ENCODE measurements around the gene CDH4. TPM values are rescaled to one million over a fixed set of nuclear protein-coding genes. Genes with fewer than 3 reads are reported as not detected.

CDH4 gene
- total and polyA plus RNA-seq, 2 of the 8 experiments (the other 6 are each of a cell fraction or from before 2014, with no cell fraction given), result 4.3 to 7.9 TPM

- Histone ChIP-seq H3K4ac (replicated peaks; ENCODE audit: insufficient read length, low read depth, low read length) (no peak overlapping the region), H4K8ac (ENCODE audit: extremely low read depth, insufficient read depth, low read length) (no peak overlapping the region), H2BK15ac (ENCODE audit: low read length) (no peak overlapping the region), H3K27me3 (replicated peaks in 1 of 4; ENCODE audit: control insufficient read depth in 3 of 4, extremely low read depth in 1 of 4, insufficient read depth in 3 of 4, low read length in 3 of 4) (peaks cover 0 to 3% (median 0%) of the 10 kb centered on the region in 4 experiments; a peak in 3 of 7 replicates), H3K4me2 (ENCODE audit: insufficient read depth in 1 of 2, low read depth in 2 of 2, low read length in 2 of 2) (no peak overlapping the region), H3K56ac (replicated peaks; ENCODE audit: insufficient read length, low read depth, low read length) (no peak overlapping the region), H3K23ac (ENCODE audit: insufficient read length) (no peak overlapping the region), H2AK5ac (ENCODE audit: low read depth, low read length) (no peak overlapping the region), H3K4me3 (ENCODE audit: extremely low read depth in 1 of 4, insufficient read depth in 2 of 4, low read depth in 3 of 4, low read length in 4 of 4) (no peak overlapping the region), H4K5ac (ENCODE audit: insufficient read length, low read depth, low read length) (no peak overlapping the region), H3K9ac (replicated peaks in 1 of 4; ENCODE audit: extremely low read depth in 1 of 4, low read depth in 3 of 4, low read length in 3 of 4) (no peak overlapping the region), H2BK20ac (ENCODE audit: low read length) (no peak overlapping the region), H3K9me3 (ENCODE audit: insufficient read depth in 2 of 2, low read depth in 1 of 2, low read length in 1 of 2) (no peaks in the 10 kb centered on the region), H3K79me1 (ENCODE audit: low read depth, low read length) (no peaks in the 10 kb centered on the region), H3K79me2 (ENCODE audit: control insufficient read depth in 1 of 2, insufficient read depth in 2 of 2, low read length in 2 of 2) (no peaks in the 10 kb centered on the region), H2BK120ac (replicated peaks; ENCODE audit: low read depth, low read length) (no peak overlapping the region), H3K27ac (ENCODE audit: low read depth, low read length) (no peak overlapping the region), H3K14ac (ENCODE audit: insufficient read length) (no peak overlapping the region), H3K36me3 (ENCODE audit: control insufficient read depth in 2 of 4, insufficient read depth in 4 of 4, low read length in 3 of 4) (no peaks in the 10 kb centered on the region), H2BK5ac (ENCODE audit: low read depth, low read length) (no peak overlapping the region), H2BK12ac (ENCODE audit: low read depth, low read length) (no peak overlapping the region), H3K23me2 (ENCODE audit: low read depth, low read length) (no peaks in the 10 kb centered on the region), H3K4me1 (replicated peaks in 1 of 4; ENCODE audit: control insufficient read depth in 3 of 4, insufficient read depth in 4 of 4, low read length in 3 of 4) (peaks cover 0 to 3% (median 2%) of the 10 kb centered on the region in 4 experiments; a peak in 3 of 7 replicates), H2AFZ (ENCODE audit: low read length) (no peak overlapping the region), H4K91ac (replicated peaks; ENCODE audit: insufficient read length, low read length) (no peak overlapping the region), H3K18ac (ENCODE audit: extremely low read depth, low read length) (no peak overlapping the region), H4K20me1 (replicated peaks in 1 of 2; ENCODE audit: control insufficient read depth in 1 of 2, insufficient read depth in 2 of 2, low read length in 2 of 2) (peaks cover 0 to 2% of the 10 kb centered on the region in 2 experiments)
- ChIA-PET POLR2A (ENCODE audit: partially characterized antibody) (no interaction called here), CTCF (ENCODE audit: partially characterized antibody) (interaction anchor here (1.3 to 2.4 kb wide), 2 partner anchors 16 to 230 kb away, joined by 3 to 11 read pairs; no protein-coding TSS in a partner anchor)
- FAIRE-seq, result no peak
- TF ChIP-seq CBX8 (IDR thresholded peaks at IDR 0.05; ENCODE audit: borderline replicate concordance, low read depth, low read length) (no peak), BRCA1 (IDR thresholded peaks at IDR 0.05; ENCODE audit: low read depth, low read length) (no peak), CTBP2 (IDR thresholded peaks at IDR 0.05; ENCODE audit: borderline replicate concordance, insufficient read depth, insufficient read length, low read length) (no peak), GABPA (IDR thresholded peaks at IDR 0.05; ENCODE audit: borderline replicate concordance, insufficient read depth, low read length) (no peak), HDAC2 (IDR thresholded peaks at IDR 0.05; ENCODE audit: borderline replicate concordance in 1 of 2, low read depth in 2 of 2, low read length in 2 of 2) (no peak), CHD2 (IDR thresholded peaks at IDR 0.05; ENCODE audit: low read length) (no peak), KDM1A (IDR thresholded peaks at IDR 0.05; ENCODE audit: borderline replicate concordance, low read length) (no peak), CBX5 (IDR thresholded peaks at IDR 0.05; ENCODE audit: low read depth, low read length) (no peak), NRF1 (IDR thresholded peaks at IDR 0.05; ENCODE audit: low read depth, low read length) (no peak)
- no peak for DNase-seq (ENCODE audit: low read depth in 1 of 2, low spot score in 2 of 2)
- WGBS, 2 experiments (ENCODE audit: extremely low coverage in 1 of 2, insufficient coverage in 1 of 2, insufficient read length in 1 of 2, insufficient replicate concordance in 2 of 2, low coverage in 1 of 2, low lambda C conversion rate in 2 of 2, missing lambda C conversion rate in 1 of 2), result 90% methylated on average over 24 of the region's 25 CpGs; no CpG with 5 or more reads in 1 of the 2 experiments
Observed at GRCh38 chr20:61644378-61645076, 392.5 kb downstream of the CDH4 start.

All from H1 (cell line).